Measurements from ENCODE around the gene CLDN19. TPM values are rescaled to one million over a fixed set of nuclear protein-coding genes. Genes with fewer than 3 reads are reported as not detected.
A peak's percentile ranks its signal among the peaks of the same experiment; 100 is the strongest.

CLDN19 gene
- total and polyA plus RNA-seq, 4 donors: 0.39 to 0.94 TPM; not detected in 2

DNA sequence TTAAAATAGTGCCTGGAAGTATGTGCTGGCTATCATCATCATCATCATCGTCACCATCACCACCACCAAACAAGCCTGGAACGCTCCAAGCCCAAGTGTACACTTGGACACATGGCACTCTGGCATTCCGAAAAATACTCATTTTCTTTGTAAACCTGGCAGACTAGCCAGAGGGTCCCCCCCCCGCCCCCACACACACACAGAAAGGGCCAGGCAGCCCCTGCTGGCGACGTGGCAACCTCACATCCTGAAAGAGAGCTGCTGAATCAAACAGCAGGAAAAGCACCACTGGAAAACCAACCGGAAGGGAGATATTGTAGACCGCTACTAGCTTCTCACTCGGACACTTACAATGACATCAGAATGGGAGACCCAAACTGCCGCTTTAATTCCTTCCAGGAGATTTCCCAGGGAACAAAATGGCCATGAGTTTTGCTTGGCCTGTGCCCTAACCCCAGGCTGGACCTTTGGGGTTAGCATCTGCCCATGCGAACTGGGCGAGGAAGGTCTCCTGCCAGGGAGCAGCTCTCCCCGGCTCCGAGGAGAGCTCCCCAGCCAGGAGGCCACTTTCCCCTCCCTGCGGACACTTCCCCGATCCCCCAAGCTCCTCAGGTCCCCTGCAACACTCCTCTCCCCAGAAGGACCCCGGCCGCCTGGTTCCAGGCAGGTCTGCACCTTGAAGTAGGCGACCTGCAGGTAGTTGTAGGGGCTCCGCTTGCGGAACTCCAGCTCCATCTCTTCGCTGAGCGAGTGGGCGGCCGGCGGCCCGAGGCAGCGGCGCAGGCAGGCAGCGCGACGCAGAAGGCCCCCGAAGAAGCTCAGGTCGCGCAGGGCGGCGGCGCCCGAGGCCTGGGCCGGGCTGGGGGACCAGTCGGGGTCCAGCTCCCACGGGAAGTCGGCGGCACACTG is 26.1 kb upstream of the CLDN19 start:
- no peaks in the 10 kb centered on the region for H3K9me3 ChIP-seq (ENCODE audit: control insufficient read depth, low read length)
- 0 to 1% methylated on average over 42 to 44 of the region's 44 CpGs for WGBS, 2 donors
- DNase-seq (peak in 1 of 2 donors; percentile 62), ATAC-seq (ENCODE audit: low FRiP score) (peak; percentile 47)
- no peaks in the 10 kb centered on the region for H3K27me3 ChIP-seq (ENCODE audit: control insufficient read depth in 1 of 2, insufficient read depth in 2 of 2, low read length in 1 of 2)
- peaks cover 0 to 4% of the 10 kb centered on the region in 2 donors for H3K4me1 ChIP-seq (ENCODE audit: control insufficient read depth in 1 of 2, insufficient read depth in 2 of 2, low read length in 2 of 2)
- H3K4me3 ChIP-seq (ENCODE audit: low read length in 2 of 2): peak overlapping the region; percentile 72 to 74
- peak overlapping the region; percentile 24 to 61 for H3K27ac ChIP-seq (ENCODE audit: low read depth in 1 of 2, low read length in 2 of 2)
- intact Hi-C loops (cut with DNase I): loop anchor here in 1 of 2 donors (5.0 to 10.0 kb wide), 3 partner anchors 51 to 306 kb away; partner anchors contain the start of genes ERMAP, SVBP and ZNF691
- H3K36me3 ChIP-seq (ENCODE audit: control insufficient read depth in 1 of 2, insufficient read depth in 2 of 2, low read length in 1 of 2): no peaks in the 10 kb centered on the region

DNA sequence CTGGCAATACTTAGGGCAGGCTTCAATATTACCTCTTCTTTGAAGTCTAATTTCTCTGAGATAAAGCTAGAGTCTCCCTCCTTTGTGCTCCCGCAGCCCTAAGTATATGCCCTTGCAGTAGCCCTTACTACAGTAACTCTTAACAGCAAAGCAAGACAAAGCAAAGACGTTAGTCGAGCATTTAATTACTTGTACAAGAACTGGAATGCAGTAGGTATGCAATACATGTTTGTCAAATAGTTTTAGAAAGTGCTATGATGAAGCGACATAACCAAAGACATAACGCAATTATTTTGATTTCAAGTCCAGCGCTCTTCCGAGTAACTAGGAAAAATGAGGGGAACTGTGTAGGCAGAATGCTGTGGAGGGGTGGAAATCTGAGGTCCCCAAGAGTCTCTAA is 25.2 kb upstream of the CLDN19 start:
- intact Hi-C loops (cut with DNase I): loop anchor here in 1 of 2 donors (5.0 to 10.0 kb wide), 3 partner anchors 52 to 307 kb away; partner anchors contain the start of genes ERMAP, SVBP and ZNF691
- no peaks in the 10 kb centered on the region for H3K36me3 ChIP-seq (ENCODE audit: control insufficient read depth in 1 of 2, insufficient read depth in 2 of 2, low read length in 1 of 2)
- 5 to 7% methylated on average over 7 of the region's 7 CpGs for WGBS, 2 donors
- H3K4me3 ChIP-seq (ENCODE audit: low read length in 2 of 2): peak overlapping the region; percentile 72 to 74
- peaks cover 0 to 4% of the 10 kb centered on the region in 2 donors for H3K4me1 ChIP-seq (ENCODE audit: control insufficient read depth in 1 of 2, insufficient read depth in 2 of 2, low read length in 2 of 2)
- no peaks in the 10 kb centered on the region for H3K27me3 ChIP-seq (ENCODE audit: control insufficient read depth in 1 of 2, insufficient read depth in 2 of 2, low read length in 1 of 2)
- ATAC-seq (ENCODE audit: low FRiP score) (no peak), DNase-seq (no peak)
- no peak overlapping the region for H3K27ac ChIP-seq (ENCODE audit: low read depth in 1 of 2, low read length in 2 of 2)
- H3K9me3 ChIP-seq (ENCODE audit: control insufficient read depth, low read length): no peaks in the 10 kb centered on the region

DNA sequence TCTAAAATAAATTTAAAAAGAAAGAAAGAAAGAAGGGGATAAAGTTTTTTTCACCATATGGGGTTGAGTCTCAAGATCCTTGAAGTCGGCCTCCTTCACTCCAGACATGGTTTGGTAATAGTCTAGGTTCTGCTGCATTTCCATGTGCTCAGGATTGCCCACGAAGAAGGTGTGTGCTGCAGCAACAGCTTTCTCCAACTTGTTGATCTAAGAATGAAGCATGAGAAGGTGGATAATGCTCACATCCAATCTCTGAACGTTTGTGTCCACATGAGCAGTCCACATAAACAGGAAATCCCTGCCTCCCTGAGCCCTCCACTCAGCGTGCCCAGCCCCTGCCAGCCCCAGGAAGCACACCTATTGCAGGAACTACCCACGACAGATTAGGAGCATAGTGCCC is 22.2 kb upstream of the CLDN19 start:
- ATAC-seq (ENCODE audit: low FRiP score) (no peak), DNase-seq (no peak)
- Histone ChIP-seq H3K4me3 (ENCODE audit: low read length in 2 of 2) (no peak overlapping the region), H3K9me3 (ENCODE audit: control insufficient read depth, low read length) (no peaks in the 10 kb centered on the region), H3K36me3 (ENCODE audit: control insufficient read depth in 1 of 2, insufficient read depth in 2 of 2, low read length in 1 of 2) (peaks cover 2 to 4% of the 10 kb centered on the region in 2 donors), H3K27ac (ENCODE audit: low read depth in 1 of 2, low read length in 2 of 2) (no peak overlapping the region), H3K4me1 (ENCODE audit: control insufficient read depth in 1 of 2, insufficient read depth in 2 of 2, low read length in 2 of 2) (no peaks in the 10 kb centered on the region), H3K27me3 (ENCODE audit: control insufficient read depth in 1 of 2, insufficient read depth in 2 of 2, low read length in 1 of 2) (no peaks in the 10 kb centered on the region)
- intact Hi-C loops (cut with DNase I): loop anchor here in 1 of 2 donors (10.0 kb wide), 1 partner anchor 83 kb away; the partner anchor contains the start of gene ZNF691
- 69 to 71% methylated on average over 5 of the region's 5 CpGs for WGBS, 2 donors

DNA sequence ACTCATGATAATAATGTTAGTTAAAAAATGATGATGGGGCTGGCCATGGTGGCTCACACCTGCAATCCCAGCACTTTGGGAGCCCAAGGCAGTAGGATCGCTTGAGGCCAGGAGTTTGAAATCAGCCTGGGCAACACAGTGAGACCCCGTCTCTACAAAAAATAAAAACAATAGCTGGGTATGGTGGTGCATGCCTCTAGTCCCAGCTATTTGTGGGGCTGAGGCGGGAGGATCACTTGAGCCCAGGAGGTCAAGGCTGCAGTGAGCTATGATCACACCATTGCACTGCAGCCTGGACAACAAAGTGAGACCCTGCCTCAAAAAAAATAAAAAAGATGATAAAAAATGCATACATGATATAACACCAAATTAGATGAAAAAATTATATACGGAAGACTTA is 21.5 kb upstream of the CLDN19 start:
- H3K4me1 ChIP-seq (ENCODE audit: control insufficient read depth in 1 of 2, insufficient read depth in 2 of 2, low read length in 2 of 2): no peaks in the 10 kb centered on the region
- 96 to 99% methylated on average over 4 of the region's 4 CpGs for WGBS, 2 donors
- no peaks in the 10 kb centered on the region for H3K27me3 ChIP-seq (ENCODE audit: control insufficient read depth in 1 of 2, insufficient read depth in 2 of 2, low read length in 1 of 2)
- intact Hi-C loops (cut with DNase I): loop anchor here in 1 of 2 donors (10.0 kb wide), 1 partner anchor 83 kb away; the partner anchor contains the start of gene ZNF691
- ATAC-seq (ENCODE audit: low FRiP score) (no peak), DNase-seq (no peak)
- peaks cover 4% of the 10 kb centered on the region in 2 donors for H3K36me3 ChIP-seq (ENCODE audit: control insufficient read depth in 1 of 2, insufficient read depth in 2 of 2, low read length in 1 of 2)
- no peak overlapping the region for H3K27ac ChIP-seq (ENCODE audit: low read depth in 1 of 2, low read length in 2 of 2)
- H3K4me3 ChIP-seq (ENCODE audit: low read length in 2 of 2): no peak overlapping the region
- no peaks in the 10 kb centered on the region for H3K9me3 ChIP-seq (ENCODE audit: control insufficient read depth, low read length)

DNA sequence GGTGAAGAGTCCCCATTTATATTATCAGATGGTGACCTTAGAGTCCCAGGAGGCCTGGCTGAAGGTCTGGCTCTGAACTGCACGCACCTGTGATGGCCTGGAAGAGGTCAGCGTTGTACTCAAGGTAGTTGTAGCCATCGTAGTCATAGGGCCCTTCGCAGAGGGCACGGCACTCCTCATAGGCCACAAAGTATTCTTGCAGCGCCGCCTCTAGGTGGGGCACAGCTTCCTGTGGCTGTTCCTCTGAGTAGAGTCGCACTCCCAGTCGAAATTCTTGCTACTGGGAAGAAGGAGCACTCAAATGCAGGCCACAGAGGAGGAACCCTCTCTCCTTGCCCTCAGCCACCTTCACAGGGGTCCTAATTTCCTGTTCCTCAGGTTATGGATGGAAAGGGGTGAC is 19.1 kb upstream of the CLDN19 start:
- DNase-seq (peak in 1 of 2 donors; percentile 26), ATAC-seq (ENCODE audit: low FRiP score) (no peak)
- intact Hi-C loops (cut with DNase I): loop anchor here in 1 of 2 donors (10.0 kb wide), 1 partner anchor 174 kb away; no protein-coding TSS in a partner anchor
- Histone ChIP-seq H3K9me3 (ENCODE audit: control insufficient read depth, low read length) (no peaks in the 10 kb centered on the region), H3K36me3 (ENCODE audit: control insufficient read depth in 1 of 2, insufficient read depth in 2 of 2, low read length in 1 of 2) (peaks cover 4 to 11% of the 10 kb centered on the region in 2 donors), H3K4me3 (ENCODE audit: low read length in 2 of 2) (no peak overlapping the region), H3K4me1 (ENCODE audit: control insufficient read depth in 1 of 2, insufficient read depth in 2 of 2, low read length in 2 of 2) (no peaks in the 10 kb centered on the region), H3K27ac (ENCODE audit: low read depth in 1 of 2, low read length in 2 of 2) (no peak overlapping the region), H3K27me3 (ENCODE audit: control insufficient read depth in 1 of 2, insufficient read depth in 2 of 2, low read length in 1 of 2) (no peaks in the 10 kb centered on the region)
- WGBS, 2 donors: 74 to 79% methylated on average over 9 of the region's 9 CpGs

DNA sequence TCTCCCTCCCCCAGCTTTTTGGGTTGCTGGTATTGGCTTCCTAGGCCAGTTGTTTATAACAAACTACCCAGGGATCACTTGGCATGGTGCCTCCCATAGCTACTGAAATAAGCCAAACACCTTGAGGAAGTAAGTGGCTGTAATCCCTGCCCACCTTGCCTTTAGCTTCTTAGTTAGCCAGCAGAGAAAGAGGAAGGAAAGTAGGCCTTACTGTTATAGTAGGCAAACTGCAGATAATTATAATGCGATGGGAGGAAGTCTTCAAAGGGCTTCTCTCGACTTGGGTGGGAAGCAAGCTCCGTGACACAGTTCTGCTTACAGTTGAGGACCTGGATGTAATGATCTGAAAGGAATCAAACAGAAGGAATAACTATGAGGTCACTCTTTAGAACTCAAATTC is 18.6 kb upstream of the CLDN19 start:
- no peaks in the 10 kb centered on the region for H3K27me3 ChIP-seq (ENCODE audit: control insufficient read depth in 1 of 2, insufficient read depth in 2 of 2, low read length in 1 of 2)
- DNase-seq (no peak), ATAC-seq (ENCODE audit: low FRiP score) (no peak)
- H3K4me1 ChIP-seq (ENCODE audit: control insufficient read depth in 1 of 2, insufficient read depth in 2 of 2, low read length in 2 of 2): no peaks in the 10 kb centered on the region
- H3K36me3 ChIP-seq (ENCODE audit: control insufficient read depth in 1 of 2, insufficient read depth in 2 of 2, low read length in 1 of 2): peaks cover 4 to 14% of the 10 kb centered on the region in 2 donors
- WGBS, 2 donors: 83 to 86% methylated on average over 3 of the region's 3 CpGs
- H3K27ac ChIP-seq (ENCODE audit: low read depth in 1 of 2, low read length in 2 of 2): no peak overlapping the region
- no peak overlapping the region for H3K4me3 ChIP-seq (ENCODE audit: low read length in 2 of 2)
- intact Hi-C loops (cut with DNase I): loop anchor here in 1 of 2 donors (10.0 kb wide), 1 partner anchor 174 kb away; no protein-coding TSS in a partner anchor
- no peaks in the 10 kb centered on the region for H3K9me3 ChIP-seq (ENCODE audit: control insufficient read depth, low read length)

DNA sequence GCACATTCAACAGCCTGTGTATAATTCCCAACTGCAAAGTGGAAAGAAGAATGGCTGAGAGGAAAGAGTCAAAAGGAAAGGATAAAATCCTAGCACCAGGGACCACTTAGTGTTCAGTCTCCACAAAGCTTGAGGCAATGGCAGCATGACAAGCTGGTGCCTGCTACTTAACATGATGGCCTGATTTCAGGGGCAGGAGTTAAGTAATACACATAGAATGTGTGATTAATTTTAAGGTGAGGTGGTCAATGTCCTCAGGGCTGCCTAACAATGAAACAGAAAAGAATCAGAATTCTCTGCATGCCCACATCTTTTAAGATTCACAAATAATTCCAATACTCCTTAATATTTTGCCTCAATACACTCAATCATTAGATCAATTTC is 17.8 kb upstream of the CLDN19 start:
- Histone ChIP-seq H3K27ac (ENCODE audit: low read depth in 1 of 2, low read length in 2 of 2) (no peak overlapping the region), H3K36me3 (ENCODE audit: control insufficient read depth in 1 of 2, insufficient read depth in 2 of 2, low read length in 1 of 2) (peaks cover 4 to 14% of the 10 kb centered on the region in 2 donors), H3K4me3 (ENCODE audit: low read length in 2 of 2) (no peak overlapping the region), H3K27me3 (ENCODE audit: control insufficient read depth in 1 of 2, insufficient read depth in 2 of 2, low read length in 1 of 2) (no peaks in the 10 kb centered on the region), H3K4me1 (ENCODE audit: control insufficient read depth in 1 of 2, insufficient read depth in 2 of 2, low read length in 2 of 2) (no peaks in the 10 kb centered on the region), H3K9me3 (ENCODE audit: control insufficient read depth, low read length) (no peaks in the 10 kb centered on the region)
- ATAC-seq (ENCODE audit: low FRiP score) (no peak), DNase-seq (no peak)
- intact Hi-C loops (cut with DNase I): loop anchor here in 1 of 2 donors (10.0 kb wide), 1 partner anchor 173 kb away; no protein-coding TSS in a partner anchor

DNA sequence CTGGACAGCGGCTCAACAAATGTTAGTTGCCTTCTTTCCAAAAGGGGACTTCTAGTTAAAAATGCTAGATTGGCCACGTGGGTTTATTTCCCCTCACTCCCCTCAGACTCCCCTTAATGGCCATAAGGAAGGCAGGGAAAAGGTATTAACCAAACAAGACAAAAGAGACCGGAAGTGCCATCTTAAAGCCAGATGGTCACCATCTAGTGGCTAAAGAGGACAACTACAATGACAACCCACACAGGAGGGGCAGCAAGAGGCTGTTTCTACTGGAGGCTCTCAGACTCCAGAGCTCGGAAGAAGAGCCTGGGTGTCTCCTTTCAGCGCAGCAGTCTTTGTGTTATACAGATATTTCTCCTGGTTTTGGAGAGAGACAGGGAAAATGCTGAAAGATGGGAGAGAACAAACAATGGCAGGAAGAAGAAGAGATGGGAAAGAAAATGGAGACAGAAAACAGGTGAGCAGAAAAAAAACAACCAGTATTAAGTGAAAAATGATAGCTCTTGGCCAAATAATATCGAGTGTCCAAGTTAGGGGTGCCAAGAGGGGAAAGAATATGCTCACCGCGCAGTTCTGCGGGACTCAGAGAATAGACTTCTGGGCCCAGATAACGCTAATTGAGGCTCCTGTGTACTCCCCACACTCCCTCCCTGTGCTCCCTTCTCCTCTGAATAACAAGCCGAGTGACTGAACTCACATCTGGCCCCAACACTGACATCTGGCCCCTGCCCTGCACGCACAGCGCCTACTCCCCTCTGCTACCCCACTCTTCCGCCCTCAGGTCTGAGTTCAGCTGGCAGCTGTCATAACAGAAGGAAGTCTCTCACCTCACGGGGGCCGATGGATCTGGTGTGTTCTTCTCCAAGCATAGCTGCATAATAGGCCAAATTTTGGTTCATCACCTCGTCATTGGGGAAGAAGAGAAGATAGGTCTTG is 17.2 kb upstream of the CLDN19 start:
- H3K9me3 ChIP-seq (ENCODE audit: control insufficient read depth, low read length): no peaks in the 10 kb centered on the region
- H3K36me3 ChIP-seq (ENCODE audit: control insufficient read depth in 1 of 2, insufficient read depth in 2 of 2, low read length in 1 of 2): peaks cover 8 to 14% of the 10 kb centered on the region in 2 donors
- peak in 1 of 2 donors; percentile 31 for DNase-seq
- H3K27ac ChIP-seq (ENCODE audit: low read depth in 1 of 2, low read length in 2 of 2): no peak overlapping the region
- intact Hi-C loops (cut with DNase I): loop anchor here in 1 of 2 donors (10.0 kb wide), 1 partner anchor 172 kb away; no protein-coding TSS in a partner anchor
- H3K4me1 ChIP-seq (ENCODE audit: control insufficient read depth in 1 of 2, insufficient read depth in 2 of 2, low read length in 2 of 2): no peaks in the 10 kb centered on the region
- H3K27me3 ChIP-seq (ENCODE audit: control insufficient read depth in 1 of 2, insufficient read depth in 2 of 2, low read length in 1 of 2): no peaks in the 10 kb centered on the region
- ATAC-seq (ENCODE audit: low FRiP score): no peak
- H3K4me3 ChIP-seq (ENCODE audit: low read length in 2 of 2): no peak overlapping the region
- 71% methylated on average over 17 of the region's 17 CpGs for WGBS, 2 donors

Data from aorta (tissue), 5 donors.